H9 (cell line): Measurements from ENCODE around the gene ETV7. TPM values are rescaled to one million over a fixed set of nuclear protein-coding genes. Genes with fewer than 3 reads are reported as not detected.

Experiments used
- DNase-seq: peaks from one replicate; pipeline ENCODE4 v3.0.0-alpha.2; 2017
- H2AFZ ChIP-seq: one replicate; pipeline ENCODE4 v1.6.1; 2013; ENCODE audit warnings: mild to moderate bottlenecking, low read length, control low read depth, moderate library complexity
- H2AK5ac ChIP-seq: 2 replicates; pipeline ENCODE4 v1.6.1; 2013; ENCODE audit warnings: low read length, control low read depth, mixed read lengths; ENCODE audit not compliant: insufficient read length
- H2BK120ac ChIP-seq: one replicate; pipeline ENCODE4 v1.6.1; 2013; ENCODE audit warnings: low read depth, mild to moderate bottlenecking, low read length, control low read depth, inconsistent platforms; ENCODE audit not compliant: poor library complexity, severe bottlenecking
- H2BK12ac ChIP-seq: 2 replicates; pipeline ENCODE4 v1.6.1; 2013; ENCODE audit warnings: low read length, control low read depth, mixed read lengths, low read depth; ENCODE audit not compliant: insufficient read length
- H2BK15ac ChIP-seq: 2 replicates; pipeline ENCODE4 v1.6.1; 2013; ENCODE audit warnings: low read depth, low read length, control low read depth
- H2BK20ac ChIP-seq: one replicate; pipeline ENCODE4 v1.6.1; 2013; ENCODE audit warnings: low read depth, mild to moderate bottlenecking, low read length, control low read depth, inconsistent platforms; ENCODE audit not compliant: poor library complexity, severe bottlenecking
- H2BK5ac ChIP-seq: 2 replicates; pipeline ENCODE4 v1.6.1; 2013; ENCODE audit warnings: low read length, control low read depth, mixed read lengths; ENCODE audit not compliant: insufficient read length
- H3K14ac ChIP-seq: 2 replicates; pipeline ENCODE4 v1.6.1; 2013; ENCODE audit warnings: low read length, control low read depth; ENCODE audit not compliant: insufficient read depth
- H3K18ac ChIP-seq: 2 replicates; pipeline ENCODE4 v1.6.1; 2013; ENCODE audit warnings: low read depth, mild to moderate bottlenecking, mixed read lengths, low read length, control low read depth; ENCODE audit not compliant: insufficient read length
- H3K23ac ChIP-seq: 2 replicates; pipeline ENCODE4 v1.6.1; 2013; ENCODE audit warnings: low read length, control low read depth, mixed read lengths, low read depth; ENCODE audit not compliant: insufficient read length
- H3K23me2 ChIP-seq: 2 replicates; pipeline ENCODE4 v1.6.1; 2013; ENCODE audit warnings: low read depth, mild to moderate bottlenecking, mixed read lengths, low read length, control low read depth; ENCODE audit not compliant: insufficient read length, poor library complexity, severe bottlenecking
- H3K27ac ChIP-seq: 2 replicates; pipeline ENCODE4 v1.5.1; 2013; ENCODE audit warnings: low read length, control low read depth, mixed read lengths, low read depth; ENCODE audit not compliant: insufficient read length
- H3K27me3 ChIP-seq: 2 replicates; pipeline ENCODE4 v1.6.1; 2013; ENCODE audit warnings: low read length, control low read depth, inconsistent platforms; ENCODE audit not compliant: insufficient read depth
- H3K4ac ChIP-seq: 2 replicates; pipeline ENCODE4 v1.6.1; 2013; ENCODE audit warnings: low read depth, mild to moderate bottlenecking, control low read depth, inconsistent platforms, low read length, moderate library complexity
- H3K4me1 ChIP-seq: 2 replicates; pipeline ENCODE4 v1.6.1; 2013; ENCODE audit warnings: low read length, control low read depth, inconsistent platforms; ENCODE audit not compliant: insufficient read depth
- H3K4me2 ChIP-seq: 2 replicates; pipeline ENCODE4 v1.6.1; 2013; ENCODE audit warnings: low read length, control low read depth, mixed read lengths; ENCODE audit not compliant: insufficient read length, insufficient read depth
- H3K56ac ChIP-seq: 2 replicates; pipeline ENCODE4 v1.6.1; 2013; ENCODE audit warnings: low read depth, mild to moderate bottlenecking, mixed read lengths, low read length, control low read depth; ENCODE audit not compliant: insufficient read length
- H3K79me1 ChIP-seq: 2 replicates; pipeline ENCODE4 v1.6.1; 2013; ENCODE audit warnings: low read depth, mild to moderate bottlenecking, moderate library complexity, low read length, control low read depth, inconsistent platforms; ENCODE audit not compliant: insufficient read depth, poor library complexity, severe bottlenecking
- H3K79me2 ChIP-seq: 2 replicates; pipeline ENCODE4 v1.6.1; 2013; ENCODE audit warnings: low read length, control low read depth, inconsistent platforms; ENCODE audit not compliant: insufficient read depth
- H3K9ac ChIP-seq: 2 replicates; pipeline ENCODE4 v1.6.1; 2013; ENCODE audit warnings: low read length, control low read depth, mixed read lengths; ENCODE audit not compliant: insufficient read length; ENCODE audit errors: extremely low read depth
- H3K9me3 ChIP-seq: one replicate; pipeline ENCODE4 v1.6.1; 2013; ENCODE audit warnings: low read depth, low read length, inconsistent platforms; ENCODE audit not compliant: control insufficient read depth
- H3T11ph ChIP-seq: one replicate; pipeline ENCODE4 v1.6.1; 2013; ENCODE audit warnings: mild to moderate bottlenecking, low read length, control low read depth, inconsistent platforms
- H4K20me1 ChIP-seq: one replicate; pipeline ENCODE4 v1.6.1; 2013; ENCODE audit not compliant: control insufficient read depth, insufficient read length, insufficient read depth
- H4K5ac ChIP-seq: 2 replicates; pipeline ENCODE4 v1.6.1; 2013; ENCODE audit warnings: low read depth, mild to moderate bottlenecking, mixed read lengths, low read length, control low read depth; ENCODE audit not compliant: insufficient read length
- H4K8ac ChIP-seq: replicated peaks from 2 replicates; pipeline ENCODE4 v1.6.1; 2013; ENCODE audit warnings: low read length, control low read depth, mixed read lengths, low read depth; ENCODE audit not compliant: insufficient read length
- H4K91ac ChIP-seq: 2 replicates; pipeline ENCODE4 v1.6.1; 2013; ENCODE audit warnings: low read depth, mild to moderate bottlenecking, moderate library complexity, mixed read lengths, low read length, control low read depth; ENCODE audit not compliant: insufficient read length
- H3K27ac Mint-ChIP-seq, 3 experiments: 2 replicates in 2 of 3; 3 replicates in 1 of 3; pipeline ENCODE4 v1.8.0; 2020 to 2021; ENCODE audit warnings: mixed read lengths in 3 of 3, mild to moderate bottlenecking in 1 of 3, moderate library complexity in 1 of 3
- H3K27me3 Mint-ChIP-seq: 2 replicates; pipeline ENCODE4 v1.8.0; 2021; ENCODE audit warnings: low read depth, mild to moderate bottlenecking, moderate library complexity, mixed read lengths
- H3K36me3 Mint-ChIP-seq, 3 experiments: 2 replicates in 2 of 3; 3 replicates in 1 of 3; pipeline ENCODE4 v1.8.0; 2020 to 2021; ENCODE audit warnings: low read depth in 3 of 3, mixed read lengths in 3 of 3; ENCODE audit not compliant: insufficient read depth in 1 of 3
- H3K4me1 Mint-ChIP-seq, 2 experiments: 2 replicates each; pipeline ENCODE4 v1.8.0; 2020; ENCODE audit warnings: mixed read lengths in 2 of 2
- H3K4me3 Mint-ChIP-seq, 2 experiments: 2 replicates in 1 of 2; 3 replicates in 1 of 2; pipeline ENCODE4 v1.8.0; 2020 to 2021; ENCODE audit warnings: mild to moderate bottlenecking in 2 of 2, mixed read lengths in 2 of 2, moderate library complexity in 1 of 2
- H3K9me3 Mint-ChIP-seq, 2 experiments: 2 replicates in 1 of 2; 3 replicates in 1 of 2; pipeline ENCODE4 v1.8.0; 2020; ENCODE audit warnings: mild to moderate bottlenecking in 2 of 2, mixed read lengths in 2 of 2, moderate library complexity in 1 of 2
- WGBS: extraction: QIAGEN DNeasy Blood & Tissue Kit; methylation state at CpG from one replicate; pipeline ENCODE4 v1.1.7; 2013; ENCODE audit warnings: missing lambda C conversion rate, low lambda C conversion rate, mixed read lengths; ENCODE audit not compliant: insufficient read length; ENCODE audit errors: extremely low coverage; 5-methylcytosine and 5-hydroxymethylcytosine counted together
- total RNA-seq: library from RNA; stranded (reverse); gene quantifications from 2 replicates; pipeline ENCODE4 v1.2.1, GENCODE V29; 2021
- TF ChIP-seq, protein P1 (sequence below): fragments of 200-600 bp; sonication (generic); conservative IDR thresholded peaks from 3 replicates; pipeline ENCODE4 v1.8.0; 2021; ENCODE audit warnings: antibody characterized with exemption, mild to moderate bottlenecking

Gene ETV7
- total RNA-seq, 1 experiment from 2014 or later: 0.92 TPM

DNA sequence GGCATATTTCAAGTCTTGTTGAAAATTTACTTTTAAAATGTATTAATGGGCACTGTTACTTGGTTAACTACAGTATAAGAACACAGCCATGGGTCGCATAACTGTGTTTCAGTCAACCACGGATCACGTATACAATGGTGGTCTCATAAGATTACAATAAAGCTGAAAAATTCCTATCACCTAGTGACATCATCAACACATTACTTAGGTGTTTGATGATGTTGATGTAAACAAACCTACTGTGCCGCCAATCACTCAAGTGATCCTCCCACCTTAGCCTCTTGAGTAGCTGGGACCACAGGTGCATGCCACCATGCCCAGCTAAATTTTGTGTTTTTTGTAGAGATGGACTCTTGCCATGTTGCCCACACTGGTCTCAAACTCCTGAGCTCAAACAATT, 16.7 kb upstream of the ETV7 start:
- H3K9ac ChIP-seq: no peak overlapping the region
- H2AFZ ChIP-seq: no peak overlapping the region
- H4K8ac ChIP-seq: no peak overlapping the region
- no peak for DNase-seq
- H3K9me3 ChIP-seq: no peaks in the 10 kb centered on the region
- H3K18ac ChIP-seq: no peak overlapping the region
- no peak overlapping the region for H2BK20ac ChIP-seq
- H2BK12ac ChIP-seq: no peak overlapping the region
- no peak overlapping the region for H3K27ac ChIP-seq
- H4K91ac ChIP-seq: no peak overlapping the region
- Mint-ChIP-seq H3K4me3 (no peak overlapping the region), H3K27ac (no peak overlapping the region), H3K9me3 (no peaks in the 10 kb centered on the region), H3K36me3 (no peaks in the 10 kb centered on the region), H3K27me3 (peaks cover 2% of the 10 kb centered on the region; the same call in 1 of the 2 replicates), H3K4me1 (no peaks in the 10 kb centered on the region)
- H3K14ac ChIP-seq: no peak overlapping the region
- no peaks in the 10 kb centered on the region for H4K20me1 ChIP-seq
- H2BK15ac ChIP-seq: no peak overlapping the region
- no peak overlapping the region for H3K56ac ChIP-seq
- H3K4me2 ChIP-seq: no peak overlapping the region
- no peak overlapping the region for H3T11ph ChIP-seq
- H3K27me3 ChIP-seq: no peaks in the 10 kb centered on the region
- no peak overlapping the region for H3K23ac ChIP-seq
- TF ChIP-seq, protein P1, sequence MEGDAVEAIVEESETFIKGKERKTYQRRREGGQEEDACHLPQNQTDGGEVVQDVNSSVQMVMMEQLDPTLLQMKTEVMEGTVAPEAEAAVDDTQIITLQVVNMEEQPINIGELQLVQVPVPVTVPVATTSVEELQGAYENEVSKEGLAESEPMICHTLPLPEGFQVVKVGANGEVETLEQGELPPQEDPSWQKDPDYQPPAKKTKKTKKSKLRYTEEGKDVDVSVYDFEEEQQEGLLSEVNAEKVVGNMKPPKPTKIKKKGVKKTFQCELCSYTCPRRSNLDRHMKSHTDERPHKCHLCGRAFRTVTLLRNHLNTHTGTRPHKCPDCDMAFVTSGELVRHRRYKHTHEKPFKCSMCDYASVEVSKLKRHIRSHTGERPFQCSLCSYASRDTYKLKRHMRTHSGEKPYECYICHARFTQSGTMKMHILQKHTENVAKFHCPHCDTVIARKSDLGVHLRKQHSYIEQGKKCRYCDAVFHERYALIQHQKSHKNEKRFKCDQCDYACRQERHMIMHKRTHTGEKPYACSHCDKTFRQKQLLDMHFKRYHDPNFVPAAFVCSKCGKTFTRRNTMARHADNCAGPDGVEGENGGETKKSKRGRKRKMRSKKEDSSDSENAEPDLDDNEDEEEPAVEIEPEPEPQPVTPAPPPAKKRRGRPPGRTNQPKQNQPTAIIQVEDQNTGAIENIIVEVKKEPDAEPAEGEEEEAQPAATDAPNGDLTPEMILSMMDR: no peak
- H3K23me2 ChIP-seq: no peaks in the 10 kb centered on the region
- H3K79me1 ChIP-seq: no peaks in the 10 kb centered on the region
- H3K4me1 ChIP-seq: no peaks in the 10 kb centered on the region
- WGBS: no CpG with 5 or more reads among the region's 4 CpGs
- no peak overlapping the region for H4K5ac ChIP-seq
- H3K79me2 ChIP-seq: no peaks in the 10 kb centered on the region
- no peak overlapping the region for H3K4ac ChIP-seq
- H2BK120ac ChIP-seq: no peak overlapping the region
- H2AK5ac ChIP-seq: no peak overlapping the region
- H2BK5ac ChIP-seq: no peak overlapping the region
